BLaER1 (cell line): ENCODE measurements around the gene C16orf96.
"Not testable (repeated sequence)": the region's sequence is repeated elsewhere in the genome, so short reads cannot be mapped to it uniquely, and the experiment has no call there.

Experiments used
- H3K27ac ChIP-seq: shearing (Covaris generic); formaldehyde crosslinking; 2 replicates; pipeline ENCODE4 v1.8.1; 2022
- H3K27me3 ChIP-seq: shearing (Covaris generic); formaldehyde crosslinking; 2 replicates; pipeline ENCODE4 v1.8.1; 2022
- H3K36me3 ChIP-seq: shearing (Covaris generic); formaldehyde crosslinking; 2 replicates; pipeline ENCODE4 v1.8.1; 2022
- H3K4me1 ChIP-seq: shearing (Covaris generic); formaldehyde crosslinking; 2 replicates; pipeline ENCODE4 v1.8.1; 2022
- H3K4me2 ChIP-seq: shearing (Covaris generic); formaldehyde crosslinking; 2 replicates; pipeline ENCODE4 v1.8.1; 2022
- H3K4me3 ChIP-seq: shearing (Covaris generic); formaldehyde crosslinking; 2 replicates; pipeline ENCODE4 v1.8.1; 2022
- H3K9ac ChIP-seq: shearing (Covaris generic); formaldehyde crosslinking; 2 replicates; pipeline ENCODE4 v1.8.1; 2022
- H3K9me3 ChIP-seq: shearing (Covaris generic); formaldehyde crosslinking; 2 replicates; pipeline ENCODE4 v1.8.1; 2022
- H4K20me1 ChIP-seq: shearing (Covaris generic); formaldehyde crosslinking; 2 replicates; pipeline ENCODE4 v1.8.1; 2022
- Cebpa-rat ChIP-seq: shearing (Covaris generic); IDR thresholded peaks from 2 replicates; pipeline ENCODE4 v1.8.1; 2022

C16orf96 gene

GRCh38 chr16:4557973-4558372 lies 1.8 kb downstream of the C16orf96 start:
- Histone ChIP-seq H3K4me3 (no peak overlapping the region), H3K27ac (no peak overlapping the region), H3K36me3 (no peaks in the 10 kb centered on the region), H3K9me3 (no peaks in the 10 kb centered on the region), H3K9ac (no peak overlapping the region), H3K4me2 (no peak overlapping the region), H3K27me3 (no peaks in the 10 kb centered on the region), H4K20me1 (no peaks in the 10 kb centered on the region), H3K4me1 (peaks cover 49% of the 10 kb centered on the region)
- no peak for TF ChIP-seq Cebpa-rat

GRCh38 chr16:4561596-4561995 lies 5.5 kb downstream of the C16orf96 start:
- H3K27me3 ChIP-seq, result no peaks in the 10 kb centered on the region

GRCh38 chr16:4564661-4565267 lies 8.6 kb downstream of the C16orf96 start:
- Histone ChIP-seq H3K27me3 (no peaks in the 10 kb centered on the region), H3K9ac (no peak overlapping the region), H4K20me1 (no peaks in the 10 kb centered on the region), H3K4me3 (no peak overlapping the region), H3K36me3 (no peaks in the 10 kb centered on the region), H3K9me3 (no peaks in the 10 kb centered on the region), H3K4me1 (peaks cover 6% of the 10 kb centered on the region), H3K27ac (no peak overlapping the region), H3K4me2 (no peak overlapping the region)
- TF ChIP-seq Cebpa-rat, result peak; percentile 68; the same call in 1 of the 2 replicates

More at GRCh38 chr16:4561596-4561995, 5.5 kb downstream of the C16orf96 start:
- Histone ChIP-seq H3K4me2 (no peak overlapping the region), H3K4me3 (no peak overlapping the region), H4K20me1 (no peaks in the 10 kb centered on the region), H3K27ac (no peak overlapping the region), H3K36me3 (no peaks in the 10 kb centered on the region), H3K9me3 (no peaks in the 10 kb centered on the region), H3K9ac (no peak overlapping the region), H3K4me1 (peaks cover 22% of the 10 kb centered on the region)
- TF ChIP-seq Cebpa-rat, result no peak

- TF ChIP-seq Cebpa-rat, result no peak
- Histone ChIP-seq H3K4me3 (no peak overlapping the region), H3K36me3 (no peaks in the 10 kb centered on the region), H3K4me2 (no peak overlapping the region), H3K9me3 (no peaks in the 10 kb centered on the region), H4K20me1 (no peaks in the 10 kb centered on the region), H3K4me1 (peaks cover 6% of the 10 kb centered on the region), H3K27ac (no peak overlapping the region), H3K9ac (no peak overlapping the region), H3K27me3 (no peaks in the 10 kb centered on the region)
Observed at GRCh38 chr16:4566144-4566543, 10.0 kb downstream of the C16orf96 start.

- Histone ChIP-seq H3K4me2 (no peak overlapping the region), H3K9ac (no peak overlapping the region)
Observed at GRCh38 chr16:4570086-4570485, 13.9 kb downstream of the C16orf96 start.

GRCh38 chr16:4570688-4571321 lies 14.7 kb downstream of the C16orf96 start:
- Histone ChIP-seq H3K36me3 (no peaks in the 10 kb centered on the region), H3K27ac (no peak overlapping the region), H3K27me3 (no peaks in the 10 kb centered on the region), H3K9ac (no peak overlapping the region), H3K4me2 (no peak overlapping the region), H3K9me3 (no peaks in the 10 kb centered on the region), H3K4me3 (no peak overlapping the region), H4K20me1 (no peaks in the 10 kb centered on the region), H3K4me1 (peaks cover 35% of the 10 kb centered on the region)
- TF ChIP-seq Cebpa-rat, result no peak

More at GRCh38 chr16:4570086-4570485, 13.9 kb downstream of the C16orf96 start:
- no peak overlapping the region for H3K27ac ChIP-seq
- no peak for TF ChIP-seq Cebpa-rat
- H3K27me3 ChIP-seq, result no peaks in the 10 kb centered on the region
- H3K4me3 ChIP-seq, result no peak overlapping the region
- H4K20me1 ChIP-seq, result no peaks in the 10 kb centered on the region
- H3K9me3 ChIP-seq, result no peaks in the 10 kb centered on the region
- peaks cover 28% of the 10 kb centered on the region for H3K4me1 ChIP-seq
- H3K36me3 ChIP-seq, result no peaks in the 10 kb centered on the region

- Histone ChIP-seq H3K27me3 (no peaks in the 10 kb centered on the region), H3K36me3 (no peaks in the 10 kb centered on the region), H3K4me3 (no peak overlapping the region), H4K20me1 (no peaks in the 10 kb centered on the region), H3K9me3 (no peaks in the 10 kb centered on the region), H3K4me1 (peaks cover 36% of the 10 kb centered on the region), H3K4me2 (peak overlapping the region; percentile 34), H3K9ac (no peak overlapping the region), H3K27ac (no peak overlapping the region)
- no peak for TF ChIP-seq Cebpa-rat
Observed at GRCh38 chr16:4572715-4573114, 16.6 kb downstream of the C16orf96 start.

- H3K9me3 ChIP-seq, H4K20me1 ChIP-seq, H3K4me2 ChIP-seq, H3K36me3 ChIP-seq, H3K9ac ChIP-seq, H3K27me3 ChIP-seq, H3K4me3 ChIP-seq: not testable (repeated sequence)
- H3K4me1 ChIP-seq, result peaks cover 36% of the 10 kb centered on the region
- H3K27ac ChIP-seq, result peak overlapping the region; percentile 30; the same call in 1 of the 2 replicates
Observed at GRCh38 chr16:4573926-4574325, 17.8 kb downstream of the C16orf96 start.

- Histone ChIP-seq H3K9ac (no peak overlapping the region), H3K4me2 (peak overlapping the region; percentile 84), H3K36me3 (no peaks in the 10 kb centered on the region), H3K4me3 (no peak overlapping the region), H4K20me1 (no peaks in the 10 kb centered on the region), H3K9me3 (no peaks in the 10 kb centered on the region), H3K27ac (peak overlapping the region; percentile 37; the same call in 1 of the 2 replicates), H3K4me1 (peaks cover 36% of the 10 kb centered on the region), H3K27me3 (no peaks in the 10 kb centered on the region)
- no peak for TF ChIP-seq Cebpa-rat
Observed at GRCh38 chr16:4574919-4575705, 19.0 kb downstream of the C16orf96 start.

GRCh38 chr16:4576008-4576407 lies 19.9 kb downstream of the C16orf96 start:
- Histone ChIP-seq H3K4me3 (no peak overlapping the region), H3K27me3 (no peaks in the 10 kb centered on the region), H3K9ac (no peak overlapping the region), H3K4me1 (peaks cover 36% of the 10 kb centered on the region), H4K20me1 (no peaks in the 10 kb centered on the region), H3K4me2 (no peak overlapping the region; the same call in 1 of the 2 replicates), H3K36me3 (no peaks in the 10 kb centered on the region), H3K27ac (0 out of 2 replicates have a peak overlapping the region, but pooled peaks have one; percentile 37), H3K9me3 (no peaks in the 10 kb centered on the region)
- TF ChIP-seq Cebpa-rat, result no peak
